Measurements from ENCODE around the gene TACSTD2.

DNA sequence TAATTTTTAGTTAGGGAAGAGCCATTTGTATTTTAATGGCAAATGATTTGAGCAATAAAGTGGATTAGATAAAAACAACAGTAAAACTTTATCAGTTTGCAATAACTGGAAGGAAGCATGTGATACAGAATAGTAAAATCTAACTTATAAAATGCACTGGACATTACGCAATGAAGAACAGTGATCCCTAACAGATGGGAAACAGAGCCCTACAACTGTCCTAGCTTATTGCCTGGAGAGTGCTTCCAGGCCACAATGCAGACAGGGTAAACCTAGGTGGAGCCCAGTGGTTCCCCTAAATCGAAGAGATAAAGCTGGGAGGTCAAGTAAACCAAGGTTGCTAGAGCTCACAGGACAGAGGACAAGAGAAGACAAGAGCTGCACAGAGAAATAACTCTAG lies 37.5 kb downstream of the TACSTD2 start:
- TF ChIP-seq GATA2 (IDR thresholded peaks at IDR 0.05; ENCODE audit: low read depth, low read length) = no peak
- TF ChIP-seq GATA3 (IDR thresholded peaks at IDR 0.05; ENCODE audit: low read depth, low read length) = no peak
